Osteoblast (primary cell): ENCODE data around the gene DUSP16. TPM values are rescaled to one million over a fixed set of nuclear protein-coding genes. Genes with fewer than 3 reads are reported as not detected.

Experiments
- DNase-seq: peaks from one replicate; pipeline ENCODE4 v3.0.0; 2011; ENCODE audit warnings: low spot score, mixed read lengths; ENCODE audit not compliant: insufficient read length; ENCODE audit errors: missing footprints
- H2AFZ ChIP-seq: 2 replicates; pipeline ENCODE4 v1.6.0; 2011; ENCODE audit warnings: mild to moderate bottlenecking, low read length
- H3K27ac ChIP-seq: 2 replicates; pipeline ENCODE4 v1.5.1; 2011; ENCODE audit warnings: mild to moderate bottlenecking, low read depth, low read length, moderate library complexity
- H3K27me3 ChIP-seq: 2 replicates; pipeline ENCODE4 v1.6.0; 2012; ENCODE audit warnings: mild to moderate bottlenecking, control low read depth, inconsistent platforms, low read length, moderate library complexity; ENCODE audit not compliant: insufficient read depth
- H3K36me3 ChIP-seq: 2 replicates; pipeline ENCODE4 v1.5.1; 2011; ENCODE audit warnings: mild to moderate bottlenecking, low read length, control low read depth, moderate library complexity; ENCODE audit not compliant: insufficient read depth
- H3K4me1 ChIP-seq: 2 replicates; pipeline ENCODE4 v1.5.1; 2011; ENCODE audit warnings: mild to moderate bottlenecking, low read length, control low read depth, moderate library complexity; ENCODE audit not compliant: insufficient read depth
- H3K4me2 ChIP-seq: 2 replicates; pipeline ENCODE4 v1.6.0; 2011; ENCODE audit warnings: mild to moderate bottlenecking, low read length; ENCODE audit not compliant: insufficient read depth
- H3K4me3 ChIP-seq: fragments of 200-600 bp; sonication (generic); 3 replicates; pipeline ENCODE4 v1.5.1; 2012; ENCODE audit warnings: mild to moderate bottlenecking, low read length, inconsistent platforms; ENCODE audit not compliant: insufficient read depth
- H3K79me2 ChIP-seq: 2 replicates; pipeline ENCODE4 v1.6.0; 2012; ENCODE audit warnings: mild to moderate bottlenecking, low read length, control low read depth, inconsistent platforms; ENCODE audit not compliant: insufficient read depth
- H3K9me3 ChIP-seq: 2 replicates; pipeline ENCODE4 v1.5.1; 2011; ENCODE audit warnings: low read depth, low read length, control low read depth
- H4K20me1 ChIP-seq: 2 replicates; pipeline ENCODE4 v1.6.0; 2012; ENCODE audit warnings: mild to moderate bottlenecking, low read length, control low read depth; ENCODE audit not compliant: insufficient read depth
- total RNA-seq: library from RNA; depleted of rRNA; stranded (reverse); fragments of >200 nt; gene quantifications from 2 replicates; pipeline ENCODE4 v1.2.3, GENCODE V29; 2012
- TF ChIP-seq, protein P1 (sequence below): IDR thresholded peaks from 2 replicates; pipeline ENCODE4 v1.5.1; 2011; ENCODE audit warnings: mild to moderate bottlenecking, low read depth, low read length, moderate library complexity; ENCODE audit errors: extremely low read depth

Gene DUSP16
- total RNA-seq, 1 donor: 5.1 TPM

DNA sequence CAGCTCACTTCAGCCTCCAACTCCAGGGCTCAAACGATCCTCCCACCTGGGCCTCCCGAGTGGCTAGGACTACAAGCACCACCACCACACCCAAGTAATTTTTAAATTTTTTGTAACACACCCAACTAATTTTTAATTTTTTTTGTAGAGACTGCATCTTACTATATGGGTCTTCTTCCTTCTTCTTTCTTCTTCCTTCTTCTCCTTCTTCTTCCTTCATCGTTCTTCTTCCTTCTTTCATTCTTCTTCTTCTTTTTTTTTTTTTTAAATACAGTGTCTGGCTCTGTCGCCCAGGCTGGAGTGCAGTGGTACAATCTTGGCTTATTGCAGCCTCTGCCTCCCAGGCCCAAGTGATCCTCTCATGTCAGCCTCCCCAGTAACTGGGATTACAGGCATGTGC is 48.0 kb upstream of the DUSP16 start:
- no peak for DNase-seq
- no peaks in the 10 kb centered on the region for H3K36me3 ChIP-seq
- peak overlapping the region; percentile 92 for H3K4me3 ChIP-seq
- peak overlapping the region; percentile 77 for H3K27ac ChIP-seq
- H3K4me1 ChIP-seq: peaks cover 6% of the 10 kb centered on the region
- TF ChIP-seq, protein P1, sequence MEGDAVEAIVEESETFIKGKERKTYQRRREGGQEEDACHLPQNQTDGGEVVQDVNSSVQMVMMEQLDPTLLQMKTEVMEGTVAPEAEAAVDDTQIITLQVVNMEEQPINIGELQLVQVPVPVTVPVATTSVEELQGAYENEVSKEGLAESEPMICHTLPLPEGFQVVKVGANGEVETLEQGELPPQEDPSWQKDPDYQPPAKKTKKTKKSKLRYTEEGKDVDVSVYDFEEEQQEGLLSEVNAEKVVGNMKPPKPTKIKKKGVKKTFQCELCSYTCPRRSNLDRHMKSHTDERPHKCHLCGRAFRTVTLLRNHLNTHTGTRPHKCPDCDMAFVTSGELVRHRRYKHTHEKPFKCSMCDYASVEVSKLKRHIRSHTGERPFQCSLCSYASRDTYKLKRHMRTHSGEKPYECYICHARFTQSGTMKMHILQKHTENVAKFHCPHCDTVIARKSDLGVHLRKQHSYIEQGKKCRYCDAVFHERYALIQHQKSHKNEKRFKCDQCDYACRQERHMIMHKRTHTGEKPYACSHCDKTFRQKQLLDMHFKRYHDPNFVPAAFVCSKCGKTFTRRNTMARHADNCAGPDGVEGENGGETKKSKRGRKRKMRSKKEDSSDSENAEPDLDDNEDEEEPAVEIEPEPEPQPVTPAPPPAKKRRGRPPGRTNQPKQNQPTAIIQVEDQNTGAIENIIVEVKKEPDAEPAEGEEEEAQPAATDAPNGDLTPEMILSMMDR: no peak
- peak overlapping the region; percentile 96 for H2AFZ ChIP-seq
- peaks cover 29% of the 10 kb centered on the region for H3K79me2 ChIP-seq
- H4K20me1 ChIP-seq: no peaks in the 10 kb centered on the region
- H3K27me3 ChIP-seq: no peaks in the 10 kb centered on the region
- H3K9me3 ChIP-seq: no peaks in the 10 kb centered on the region
- H3K4me2 ChIP-seq: peak overlapping the region; percentile 94

DNA sequence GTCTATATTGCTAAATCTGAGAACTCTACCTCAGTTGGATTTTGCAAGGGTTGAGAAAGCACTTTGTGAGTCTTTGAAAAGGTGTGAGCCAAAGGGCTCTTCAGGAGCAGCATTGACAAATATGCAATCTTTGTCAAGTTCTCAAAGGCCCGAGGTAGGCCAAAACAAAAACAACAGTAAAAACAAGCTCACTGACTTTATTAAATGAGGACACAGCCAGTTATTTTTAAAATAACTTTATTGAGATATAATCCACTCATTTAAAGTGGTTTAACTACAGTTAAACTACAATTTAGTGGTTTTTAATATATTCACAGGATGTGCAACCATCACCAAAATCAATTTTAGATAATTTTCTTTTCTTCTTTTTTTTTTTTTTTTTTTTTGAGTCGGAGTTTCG is 47.0 kb upstream of the DUSP16 start:
- TF ChIP-seq, protein P1: no peak
- no peak overlapping the region for H3K4me2 ChIP-seq
- H2AFZ ChIP-seq: no peak overlapping the region
- no peaks in the 10 kb centered on the region for H3K9me3 ChIP-seq
- no peaks in the 10 kb centered on the region for H3K36me3 ChIP-seq
- DNase-seq: no peak
- H3K27ac ChIP-seq: no peak overlapping the region
- peaks cover 20% of the 10 kb centered on the region for H3K79me2 ChIP-seq
- H3K27me3 ChIP-seq: no peaks in the 10 kb centered on the region
- H3K4me1 ChIP-seq: peaks cover 6% of the 10 kb centered on the region
- no peaks in the 10 kb centered on the region for H4K20me1 ChIP-seq
- no peak overlapping the region for H3K4me3 ChIP-seq

DNA sequence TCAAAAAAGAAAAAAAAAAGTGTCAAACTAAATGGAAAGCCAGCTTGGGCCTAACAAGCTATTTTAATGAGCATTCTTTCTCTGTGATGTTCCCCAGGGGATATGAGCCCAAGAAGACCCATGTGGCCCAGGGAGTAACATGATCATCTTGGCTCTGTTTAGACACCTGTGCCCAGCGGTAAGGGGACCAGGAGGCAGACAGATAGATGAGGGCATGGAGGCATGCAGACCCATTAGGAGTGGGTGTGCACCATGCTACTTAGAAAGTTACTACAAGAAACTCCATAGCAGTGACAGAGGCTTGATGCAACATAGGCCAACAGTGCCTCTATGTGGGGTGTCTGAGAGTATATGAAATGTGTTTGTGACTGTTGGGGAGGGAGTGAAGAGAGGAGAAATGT is 45.9 kb upstream of the DUSP16 start:
- peak; percentile 59 for DNase-seq
- no peaks in the 10 kb centered on the region for H3K36me3 ChIP-seq
- H3K27ac ChIP-seq: no peak overlapping the region
- no peaks in the 10 kb centered on the region for H3K27me3 ChIP-seq
- no peak overlapping the region for H3K4me3 ChIP-seq
- H3K79me2 ChIP-seq: peaks cover 10% of the 10 kb centered on the region
- no peaks in the 10 kb centered on the region for H3K9me3 ChIP-seq
- H3K4me2 ChIP-seq: no peak overlapping the region
- no peak overlapping the region for H2AFZ ChIP-seq
- TF ChIP-seq, protein P1: peak; percentile 23
- peaks cover 6% of the 10 kb centered on the region for H3K4me1 ChIP-seq
- no peaks in the 10 kb centered on the region for H4K20me1 ChIP-seq

DNA sequence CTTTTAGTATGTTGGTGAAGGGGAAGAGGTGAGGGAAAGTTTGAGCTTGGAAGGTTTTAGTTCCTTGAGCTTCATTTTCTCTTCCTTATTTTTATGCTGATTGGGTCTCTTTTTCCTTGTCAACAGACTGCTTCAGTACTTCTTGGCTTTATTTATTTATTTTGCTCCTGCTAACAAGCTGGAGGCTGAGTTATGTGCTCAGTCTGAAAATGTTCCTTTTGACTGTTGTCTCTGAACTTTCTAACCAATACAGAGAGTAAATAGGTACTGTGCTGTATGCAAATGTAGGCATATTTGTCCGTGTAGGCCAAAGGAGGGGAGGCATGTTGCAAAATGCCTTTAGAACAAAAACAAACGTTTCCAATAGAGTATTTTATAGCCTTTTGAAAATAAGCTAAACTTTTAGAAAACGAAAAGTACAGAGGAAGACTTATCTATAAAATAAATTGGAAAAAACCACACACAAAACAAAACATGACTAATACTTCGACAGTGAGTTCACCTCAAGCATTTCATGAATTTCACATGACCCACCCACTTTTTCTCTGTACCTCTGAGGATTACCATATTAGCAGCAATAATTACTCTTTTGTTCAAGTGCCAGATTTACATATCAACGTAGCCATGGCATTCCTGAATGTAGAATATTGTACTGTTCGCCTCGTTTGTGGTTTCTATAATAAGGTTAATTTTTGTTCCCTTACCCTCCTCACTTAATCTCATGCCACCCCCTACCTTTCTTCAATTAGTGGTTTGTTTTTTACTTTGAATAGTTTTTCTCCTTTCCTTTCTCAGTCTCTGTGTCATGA is 44.3 kb upstream of the DUSP16 start:
- Histone ChIP-seq H3K4me3 (no peak overlapping the region), H3K27me3 (no peaks in the 10 kb centered on the region), H3K4me1 (peaks cover 6% of the 10 kb centered on the region), H2AFZ (no peak overlapping the region), H3K79me2 (no peaks in the 10 kb centered on the region), H3K4me2 (peak overlapping the region; percentile 25), H3K27ac (no peak overlapping the region), H4K20me1 (no peaks in the 10 kb centered on the region), H3K9me3 (no peaks in the 10 kb centered on the region), H3K36me3 (no peaks in the 10 kb centered on the region)
- TF ChIP-seq, protein P1: no peak
- no peak for DNase-seq
